ENCODE results near the gene CCDC149. TPM values are rescaled to one million over a fixed set of nuclear protein-coding genes. Genes with fewer than 3 reads are reported as not detected.

Gene CCDC149
- total RNA-seq, 1 donor from 2014 or later: 5.2 TPM

- TF ChIP-seq CTCF (IDR thresholded peaks at IDR 0.05; ENCODE audit: partially characterized antibody, unreplicated experiment): no peak
- DNase-seq: no peak
- Mint-ChIP-seq H3K9me3 (ENCODE audit: unreplicated experiment) (no peaks in the 10 kb centered on the region), H3K27me3 (ENCODE audit: unreplicated experiment) (no peaks in the 10 kb centered on the region), H3K36me3 (ENCODE audit: unreplicated experiment) (no peaks in the 10 kb centered on the region), H3K4me3 (ENCODE audit: unreplicated experiment) (no peak overlapping the region), H3K27ac (ENCODE audit: unreplicated experiment) (no peak overlapping the region), H3K4me1 (ENCODE audit: low read depth, unreplicated experiment) (no peaks in the 10 kb centered on the region)
Measured at GRCh38 chr4:24895461-24895860, 17.4 kb downstream of the CCDC149 start.

GRCh38 chr4:24894846-24895245, 18.0 kb downstream of the CCDC149 start:
- no peak for TF ChIP-seq CTCF (IDR thresholded peaks at IDR 0.05; ENCODE audit: partially characterized antibody, unreplicated experiment)
- Mint-ChIP-seq H3K36me3 (ENCODE audit: unreplicated experiment) (no peaks in the 10 kb centered on the region), H3K27me3 (ENCODE audit: unreplicated experiment) (no peaks in the 10 kb centered on the region), H3K4me1 (ENCODE audit: low read depth, unreplicated experiment) (no peaks in the 10 kb centered on the region), H3K4me3 (ENCODE audit: unreplicated experiment) (no peak overlapping the region), H3K9me3 (ENCODE audit: unreplicated experiment) (no peaks in the 10 kb centered on the region), H3K27ac (ENCODE audit: unreplicated experiment) (no peak overlapping the region)
- no peak for DNase-seq

- Mint-ChIP-seq H3K4me1 (ENCODE audit: low read depth, unreplicated experiment) (no peaks in the 10 kb centered on the region), H3K4me3 (ENCODE audit: unreplicated experiment) (no peak overlapping the region), H3K27me3 (ENCODE audit: unreplicated experiment) (no peaks in the 10 kb centered on the region), H3K9me3 (ENCODE audit: unreplicated experiment) (no peaks in the 10 kb centered on the region), H3K36me3 (ENCODE audit: unreplicated experiment) (no peaks in the 10 kb centered on the region), H3K27ac (ENCODE audit: unreplicated experiment) (no peak overlapping the region)
- no peak for TF ChIP-seq CTCF (IDR thresholded peaks at IDR 0.05; ENCODE audit: partially characterized antibody, unreplicated experiment)
- no peak for DNase-seq
Measured at GRCh38 chr4:24894243-24894642, 18.6 kb downstream of the CCDC149 start.

- no peak overlapping the region for H3K4me3 Mint-ChIP-seq (ENCODE audit: unreplicated experiment)
- no peaks in the 10 kb centered on the region for H3K36me3 Mint-ChIP-seq (ENCODE audit: unreplicated experiment)
- H3K9me3 Mint-ChIP-seq (ENCODE audit: unreplicated experiment): no peaks in the 10 kb centered on the region
- no peak for DNase-seq
- no peak overlapping the region for H3K27ac Mint-ChIP-seq (ENCODE audit: unreplicated experiment)
- no peak for TF ChIP-seq CTCF (IDR thresholded peaks at IDR 0.05; ENCODE audit: partially characterized antibody, unreplicated experiment)
- no peaks in the 10 kb centered on the region for H3K4me1 Mint-ChIP-seq (ENCODE audit: low read depth, unreplicated experiment)
- no peaks in the 10 kb centered on the region for H3K27me3 Mint-ChIP-seq (ENCODE audit: unreplicated experiment)
Measured at GRCh38 chr4:24892778-24893177, 20.1 kb downstream of the CCDC149 start.

- no peak for TF ChIP-seq CTCF (IDR thresholded peaks at IDR 0.05; ENCODE audit: partially characterized antibody, unreplicated experiment)
- Mint-ChIP-seq H3K36me3 (ENCODE audit: unreplicated experiment) (no peaks in the 10 kb centered on the region), H3K4me3 (ENCODE audit: unreplicated experiment) (no peak overlapping the region), H3K9me3 (ENCODE audit: unreplicated experiment) (no peaks in the 10 kb centered on the region), H3K27me3 (ENCODE audit: unreplicated experiment) (no peaks in the 10 kb centered on the region), H3K4me1 (ENCODE audit: low read depth, unreplicated experiment) (no peaks in the 10 kb centered on the region), H3K27ac (ENCODE audit: unreplicated experiment) (no peak overlapping the region)
- no peak for DNase-seq
Measured at GRCh38 chr4:24892278-24892677, 20.6 kb downstream of the CCDC149 start.

All from glutamatergic neuron (in vitro differentiated cells).